Measurements from ENCODE around the gene RNASE8. TPM values are rescaled to one million over a fixed set of nuclear protein-coding genes. Genes with fewer than 3 reads are reported as not detected.

Gene RNASE8
- total RNA-seq, 2 donors from 2014 or later, result not detected

DNA sequence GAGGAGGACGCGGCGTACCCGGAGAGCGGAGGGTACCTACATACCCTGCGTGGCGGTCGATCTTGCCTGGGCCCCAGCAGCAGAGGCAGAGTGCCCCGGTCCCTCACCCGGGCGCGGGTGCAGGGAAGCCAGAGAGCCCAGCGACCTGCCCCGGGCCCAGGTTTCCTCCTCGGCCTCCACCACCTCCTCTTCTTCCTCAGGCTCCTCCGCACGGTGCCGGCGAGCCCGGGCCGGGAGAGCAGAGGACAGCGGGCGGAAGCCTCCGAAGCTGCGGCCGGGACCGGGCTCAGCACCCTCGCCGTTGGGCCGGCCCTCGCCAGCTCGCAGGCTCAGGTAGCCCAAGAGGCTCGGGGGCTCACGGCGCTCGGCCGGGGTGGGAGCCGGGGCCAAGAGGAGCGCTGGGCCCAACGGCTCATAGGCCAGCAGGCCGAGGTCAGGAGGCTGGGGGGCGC lies 34.2 kb downstream of the RNASE8 start:
- no peaks in the 10 kb centered on the region for H3K9me3 ChIP-seq (ENCODE audit: control insufficient read depth, low read length)
- WGBS, 2 experiments (ENCODE audit: insufficient coverage in 1 of 2, insufficient read length in 1 of 2), result 95% methylated on average over 25 to 42 of the region's 42 CpGs
- no peak for DNase-seq
- peaks cover 54% of the 10 kb centered on the region for H3K36me3 ChIP-seq (ENCODE audit: control insufficient read depth, insufficient read depth, low read length)
- H3K27ac ChIP-seq (ENCODE audit: low read depth, low read length), result no peak overlapping the region
- H3K27me3 Mint-ChIP-seq (ENCODE audit: insufficient read depth), result peaks cover 10% of the 10 kb centered on the region
- no peaks in the 10 kb centered on the region for H3K9me3 Mint-ChIP-seq
- peaks cover 46% of the 10 kb centered on the region for H3K36me3 Mint-ChIP-seq (ENCODE audit: low read depth)
- H3K9ac ChIP-seq (ENCODE audit: extremely low read depth, low read length, poor library complexity, severe bottlenecking), result no peak overlapping the region
- H3K4me1 Mint-ChIP-seq, result peaks cover 29% of the 10 kb centered on the region
- no peaks in the 10 kb centered on the region for H3K27me3 ChIP-seq (ENCODE audit: control insufficient read depth, insufficient read depth, low read length, poor library complexity, severe bottlenecking)
- H3K4me3 ChIP-seq (ENCODE audit: low read length), result no peak overlapping the region
- TF ChIP-seq, protein P1, sequence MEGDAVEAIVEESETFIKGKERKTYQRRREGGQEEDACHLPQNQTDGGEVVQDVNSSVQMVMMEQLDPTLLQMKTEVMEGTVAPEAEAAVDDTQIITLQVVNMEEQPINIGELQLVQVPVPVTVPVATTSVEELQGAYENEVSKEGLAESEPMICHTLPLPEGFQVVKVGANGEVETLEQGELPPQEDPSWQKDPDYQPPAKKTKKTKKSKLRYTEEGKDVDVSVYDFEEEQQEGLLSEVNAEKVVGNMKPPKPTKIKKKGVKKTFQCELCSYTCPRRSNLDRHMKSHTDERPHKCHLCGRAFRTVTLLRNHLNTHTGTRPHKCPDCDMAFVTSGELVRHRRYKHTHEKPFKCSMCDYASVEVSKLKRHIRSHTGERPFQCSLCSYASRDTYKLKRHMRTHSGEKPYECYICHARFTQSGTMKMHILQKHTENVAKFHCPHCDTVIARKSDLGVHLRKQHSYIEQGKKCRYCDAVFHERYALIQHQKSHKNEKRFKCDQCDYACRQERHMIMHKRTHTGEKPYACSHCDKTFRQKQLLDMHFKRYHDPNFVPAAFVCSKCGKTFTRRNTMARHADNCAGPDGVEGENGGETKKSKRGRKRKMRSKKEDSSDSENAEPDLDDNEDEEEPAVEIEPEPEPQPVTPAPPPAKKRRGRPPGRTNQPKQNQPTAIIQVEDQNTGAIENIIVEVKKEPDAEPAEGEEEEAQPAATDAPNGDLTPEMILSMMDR (conservative IDR thresholded peaks at IDR 0.05), result no peak
- H3K4me3 Mint-ChIP-seq, result no peak overlapping the region
- peaks cover 17% of the 10 kb centered on the region for H3K4me1 ChIP-seq (ENCODE audit: control insufficient read depth, insufficient read depth, low read length)
- no peak overlapping the region for H3K27ac Mint-ChIP-seq

DNA sequence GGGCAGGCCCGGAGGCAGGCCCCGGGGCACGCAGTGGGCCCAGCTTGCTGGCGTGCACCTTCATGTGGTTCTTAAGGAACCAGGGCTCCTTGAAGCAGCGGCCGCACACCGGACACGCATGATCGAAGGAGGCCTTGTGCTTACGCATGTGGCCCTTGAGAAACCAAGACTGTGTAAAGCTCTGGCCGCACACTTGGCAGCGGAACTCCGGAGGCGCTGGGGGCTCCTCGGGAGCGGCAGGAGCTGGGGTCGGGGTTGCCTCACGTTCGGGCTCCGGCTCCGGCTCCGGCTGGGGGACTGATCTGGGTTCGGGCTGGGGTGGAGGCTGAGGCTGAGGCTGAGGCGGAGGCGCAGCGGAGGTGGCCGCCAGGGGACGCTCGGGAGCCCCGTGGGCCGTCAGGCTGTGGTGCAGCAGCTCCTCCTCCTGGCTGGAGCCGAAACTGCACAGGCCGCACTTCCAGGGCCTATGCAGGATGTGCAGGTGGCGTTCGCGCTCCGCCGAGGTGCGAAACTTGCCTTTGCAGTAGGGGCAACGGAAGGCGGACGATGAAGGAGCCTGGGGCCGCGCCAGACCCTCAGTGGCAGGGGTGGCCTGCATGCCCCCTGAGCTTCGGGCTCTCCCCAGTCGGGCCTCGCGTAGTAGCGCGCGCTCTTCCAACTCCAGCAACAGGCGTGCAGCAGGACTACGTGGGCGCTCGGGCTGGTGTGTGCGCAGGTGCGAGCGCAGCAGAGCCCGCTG lies 34.8 kb downstream of the RNASE8 start:
- Histone ChIP-seq H3K9ac (ENCODE audit: extremely low read depth, low read length, poor library complexity, severe bottlenecking) (no peak overlapping the region), H3K9me3 (ENCODE audit: control insufficient read depth, low read length) (no peaks in the 10 kb centered on the region), H3K36me3 (ENCODE audit: control insufficient read depth, insufficient read depth, low read length) (peaks cover 49% of the 10 kb centered on the region), H3K27me3 (ENCODE audit: control insufficient read depth, insufficient read depth, low read length, poor library complexity, severe bottlenecking) (no peaks in the 10 kb centered on the region), H3K4me1 (ENCODE audit: control insufficient read depth, insufficient read depth, low read length) (peaks cover 17% of the 10 kb centered on the region), H3K4me3 (ENCODE audit: low read length) (no peak overlapping the region), H3K27ac (ENCODE audit: low read depth, low read length) (no peak overlapping the region)
- peaks cover 35% of the 10 kb centered on the region for H3K4me1 Mint-ChIP-seq
- peaks cover 16% of the 10 kb centered on the region for H3K27me3 Mint-ChIP-seq (ENCODE audit: insufficient read depth)
- peak overlapping the region; percentile 79 for H3K27ac Mint-ChIP-seq
- 74 to 98% methylated on average over 17 to 59 of the region's 59 CpGs for WGBS, 2 experiments (ENCODE audit: insufficient coverage in 1 of 2, insufficient read length in 1 of 2)
- H3K36me3 Mint-ChIP-seq (ENCODE audit: low read depth), result peaks cover 42% of the 10 kb centered on the region
- DNase-seq, result peak; percentile 96
- H3K9me3 Mint-ChIP-seq, result no peaks in the 10 kb centered on the region
- H3K4me3 Mint-ChIP-seq, result peak overlapping the region; percentile 54
- TF ChIP-seq, protein P1 (conservative IDR thresholded peaks at IDR 0.05), result peak; percentile 100

DNA sequence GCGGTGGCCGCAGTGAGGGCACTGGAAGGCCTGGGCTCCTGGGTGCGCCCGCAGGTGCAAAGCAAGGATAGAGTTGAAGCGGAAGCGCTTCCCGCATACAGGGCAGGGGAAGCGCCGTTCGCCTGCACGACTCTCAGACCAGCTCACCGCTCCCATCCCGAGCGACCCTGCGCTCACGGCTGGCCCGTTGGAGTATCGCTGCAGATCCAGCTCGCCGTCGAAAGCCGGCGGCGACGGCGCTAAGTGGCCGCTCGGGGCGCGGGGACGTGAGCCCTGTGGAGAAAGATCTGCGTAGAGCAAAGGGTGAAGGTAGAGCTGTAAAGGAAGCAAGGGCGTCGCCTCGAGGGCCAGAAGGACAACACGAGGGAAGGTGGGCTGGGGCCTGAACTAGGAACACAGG lies 35.4 kb downstream of the RNASE8 start:
- Histone ChIP-seq H3K9ac (ENCODE audit: extremely low read depth, low read length, poor library complexity, severe bottlenecking) (no peak overlapping the region), H3K27ac (ENCODE audit: low read depth, low read length) (no peak overlapping the region), H3K4me3 (ENCODE audit: low read length) (peak overlapping the region; percentile 76), H3K9me3 (ENCODE audit: control insufficient read depth, low read length) (no peaks in the 10 kb centered on the region), H3K36me3 (ENCODE audit: control insufficient read depth, insufficient read depth, low read length) (peaks cover 49% of the 10 kb centered on the region), H3K4me1 (ENCODE audit: control insufficient read depth, insufficient read depth, low read length) (peaks cover 17% of the 10 kb centered on the region), H3K27me3 (ENCODE audit: control insufficient read depth, insufficient read depth, low read length, poor library complexity, severe bottlenecking) (no peaks in the 10 kb centered on the region)
- Mint-ChIP-seq H3K4me3 (peak overlapping the region; percentile 54), H3K9me3 (no peaks in the 10 kb centered on the region), H3K27ac (no peak overlapping the region), H3K4me1 (peaks cover 35% of the 10 kb centered on the region), H3K36me3 (ENCODE audit: low read depth) (peaks cover 39% of the 10 kb centered on the region), H3K27me3 (ENCODE audit: insufficient read depth) (peaks cover 17% of the 10 kb centered on the region)
- TF ChIP-seq, protein P1 (conservative IDR thresholded peaks at IDR 0.05), result no peak
- no peak for DNase-seq
- WGBS, 2 experiments (ENCODE audit: insufficient coverage in 1 of 2, insufficient read length in 1 of 2), result 87 to 93% methylated on average over 20 to 36 of the region's 36 CpGs

All from endodermal cell (in vitro differentiated cells).